GM18507 (cell line): ENCODE measurements around the gene MND1.
A peak's percentile ranks its signal among the peaks of the same experiment; 100 is the strongest.
"Not testable (repeated sequence)": the region's sequence is repeated elsewhere in the genome, so short reads cannot be mapped to it uniquely, and the experiment has no call there.

Experiments used
- DNase-seq: peaks from one replicate; pipeline ENCODE4 v3.0.0; 2011; ENCODE audit warnings: low read depth; ENCODE audit not compliant: insufficient read length; ENCODE audit errors: extremely low spot score
- FAIRE-seq: peaks from 2 replicates; lab custom pipeline; 2011; peaks lifted over from hg19 to GRCh38; lab: Jason Lieb, UNC

The MND1 gene

DNA sequence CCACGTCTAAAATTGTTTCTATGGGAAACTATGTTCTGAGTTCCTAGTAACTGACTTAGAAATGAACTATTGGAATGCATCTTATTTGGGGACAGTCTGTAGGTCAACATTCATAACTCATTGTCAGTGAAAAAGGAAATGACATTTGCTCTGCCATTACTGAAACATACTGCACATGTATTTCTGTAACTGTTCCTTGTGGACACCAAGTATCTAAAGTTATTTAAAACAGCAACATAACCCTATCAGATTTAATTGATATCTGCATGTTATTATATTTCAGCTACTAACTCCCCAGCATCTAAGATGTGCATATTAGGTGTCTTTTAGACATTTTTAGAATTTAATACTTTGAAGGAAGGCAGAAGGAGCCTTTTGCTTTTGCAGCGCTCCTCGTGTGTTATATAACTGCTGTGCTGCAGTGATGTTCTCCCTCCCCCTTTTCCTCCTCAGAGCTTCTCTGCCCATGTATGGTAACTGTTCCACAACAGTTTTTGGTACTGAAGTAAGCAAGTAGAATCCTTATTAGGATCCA, 84.5 kb downstream of the MND1 start:
- no peak for DNase-seq
- FAIRE-seq = no peak

DNA sequence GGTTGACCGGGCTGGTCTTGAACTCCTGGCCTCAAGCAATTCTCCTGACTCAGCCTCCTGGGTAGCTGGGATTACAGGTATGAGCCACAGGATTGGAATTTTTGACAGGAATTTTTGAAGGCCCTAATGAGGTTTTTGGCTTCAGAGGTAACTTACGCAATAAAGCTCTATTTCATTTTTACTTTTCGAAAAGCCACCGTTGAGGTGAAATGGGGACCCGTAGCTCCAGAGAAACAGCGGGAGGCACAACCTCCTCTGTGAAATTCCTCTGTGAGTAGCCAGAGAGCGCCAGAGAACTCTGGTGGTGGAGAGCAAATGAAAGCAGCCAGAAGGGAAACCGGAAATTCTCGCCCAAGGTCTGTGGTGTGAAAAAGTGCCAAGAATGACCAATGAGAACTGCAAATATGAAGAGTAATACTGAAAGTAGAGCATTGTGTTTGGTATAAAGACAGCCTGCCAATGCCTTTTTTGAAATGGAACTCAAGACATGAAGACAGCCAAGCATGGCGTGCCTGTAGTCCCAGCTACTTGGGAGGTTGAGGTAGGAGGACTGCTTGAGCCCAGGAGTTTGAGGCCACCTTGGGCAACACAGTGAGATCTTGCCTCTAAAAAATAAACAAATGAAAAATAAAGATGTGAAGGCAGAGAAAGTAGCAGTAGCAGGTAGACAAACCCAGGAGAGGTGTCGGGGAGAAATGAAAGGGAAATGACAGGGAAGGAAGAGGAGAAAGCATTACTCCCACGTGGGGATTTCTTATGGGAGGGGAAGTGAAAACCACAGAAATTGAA, 88.7 kb downstream of the MND1 start:
- FAIRE-seq (peak; percentile 98), DNase-seq (peak; percentile 65)

DNA sequence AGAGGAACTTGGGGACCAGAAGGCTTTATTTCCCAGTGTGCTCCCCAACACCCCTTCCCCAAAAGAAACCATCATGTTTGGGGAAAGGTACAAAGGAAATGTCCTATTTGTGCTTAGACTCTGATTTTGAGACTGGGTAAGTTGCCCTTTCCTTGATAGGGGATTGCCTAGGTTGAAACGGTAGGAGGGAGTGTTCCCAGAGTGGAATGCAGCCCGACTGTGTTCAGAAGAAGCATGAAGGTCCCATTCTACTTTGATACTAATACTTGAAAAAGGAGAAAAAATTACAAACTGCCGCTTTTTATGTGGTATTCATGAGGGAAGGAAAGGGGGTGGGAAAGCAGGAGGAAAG, 89.2 kb downstream of the MND1 start:
- FAIRE-seq = no peak
- DNase-seq = no peak

DNA sequence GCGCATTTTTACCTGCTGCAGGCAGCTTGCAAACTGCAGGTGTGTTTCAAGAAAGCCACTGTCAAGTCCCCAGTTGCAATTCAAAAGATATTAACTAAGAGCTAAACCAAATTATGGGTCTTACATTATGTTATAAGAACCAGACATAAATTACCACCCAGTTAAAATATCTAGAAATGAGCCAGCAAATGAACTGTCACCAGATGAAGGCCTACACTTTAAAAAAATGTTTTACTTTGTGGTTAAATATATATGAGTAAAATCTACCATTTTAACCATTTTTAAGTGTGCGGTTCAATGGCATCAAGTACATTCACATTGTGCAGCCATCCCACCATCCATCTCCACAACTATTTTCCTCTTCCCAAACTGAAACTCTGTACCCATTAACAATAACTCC, 89.7 kb downstream of the MND1 start:
- DNase-seq (no peak), FAIRE-seq (no peak)

DNA sequence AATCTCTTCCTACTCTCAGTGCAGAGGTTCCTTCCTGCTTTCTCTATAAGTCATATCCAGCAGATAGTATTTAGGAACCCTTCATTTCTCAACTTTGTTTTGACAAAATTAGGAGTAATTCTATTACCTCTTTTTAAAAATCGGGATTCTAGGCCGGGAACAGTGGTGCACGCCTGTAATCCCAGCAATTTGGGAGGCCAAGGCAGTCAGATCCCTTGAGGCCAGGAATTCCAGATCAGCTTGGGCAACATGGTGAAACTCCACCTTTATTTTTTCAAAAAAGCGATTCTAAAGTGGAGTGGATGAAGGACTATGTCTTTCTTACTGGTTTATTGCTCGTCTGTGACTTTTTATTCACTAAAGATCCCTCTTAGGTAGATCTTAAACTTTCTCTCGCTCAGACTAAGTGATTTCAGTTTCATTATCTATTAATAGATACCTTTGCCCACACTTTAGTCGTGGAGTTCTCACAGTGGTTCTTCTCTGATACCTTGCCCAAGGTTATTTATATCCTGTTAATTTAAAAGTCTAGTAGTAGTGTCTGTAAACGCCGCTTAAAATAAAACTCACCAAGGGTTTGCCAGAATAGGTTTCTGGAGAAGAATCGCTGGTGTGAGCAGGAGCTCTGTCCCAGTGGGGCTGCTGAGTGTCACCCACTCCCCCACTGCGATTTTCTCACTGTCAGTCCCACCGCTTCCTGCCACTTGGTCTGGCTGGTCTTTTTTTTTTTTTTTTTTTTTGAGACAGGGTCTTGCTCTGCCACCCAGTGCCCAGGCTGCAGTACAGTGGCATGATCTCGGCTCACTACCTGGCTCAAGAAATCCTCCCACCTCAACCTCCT, 94.6 kb downstream of the MND1 start:
- FAIRE-seq = peak; percentile 94

DNA sequence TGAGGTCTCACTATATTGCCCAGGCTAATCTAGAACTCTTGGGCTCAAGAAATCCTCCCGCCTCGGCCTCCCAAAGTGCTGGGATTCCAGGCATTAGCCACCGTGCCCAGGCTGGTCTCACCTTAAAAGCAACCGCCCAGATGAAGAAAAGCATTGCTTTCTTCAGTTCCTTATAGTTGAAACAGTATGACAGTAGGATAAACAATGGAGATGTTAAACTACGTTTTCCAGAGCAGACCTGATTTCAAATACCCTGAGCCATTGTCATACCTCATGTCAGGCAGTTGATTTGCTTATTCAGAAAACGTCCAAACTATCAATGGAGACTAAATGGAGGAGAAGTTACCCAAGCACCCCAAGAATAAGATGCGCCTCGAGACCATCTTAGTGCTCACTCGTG, 95.3 kb downstream of the MND1 start:
- FAIRE-seq (no peak), DNase-seq (no peak)

More for the DNA sequence above, 94.6 kb downstream of the MND1 start:
- DNase-seq = peak; percentile 42

DNA sequence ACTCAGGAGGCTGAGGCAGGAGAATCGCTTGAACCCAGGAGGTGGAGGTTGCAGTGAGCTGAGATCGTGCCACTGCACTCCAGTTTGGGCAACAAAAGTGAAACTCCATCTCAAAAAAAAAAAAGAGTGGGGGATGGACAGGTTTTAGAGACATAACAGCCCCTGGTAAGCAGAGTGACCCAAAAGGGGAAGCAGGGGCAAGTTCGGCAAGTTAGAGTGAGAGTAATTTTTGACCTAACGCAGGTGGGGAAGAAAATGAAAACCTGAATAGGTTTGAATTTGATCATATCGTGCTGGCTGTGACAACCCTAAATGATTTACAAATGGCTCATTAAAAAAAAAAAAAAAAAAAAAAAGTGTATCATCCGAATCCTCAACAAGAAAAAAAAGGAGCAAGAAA, 96.0 kb downstream of the MND1 start:
- FAIRE-seq = peak; percentile 79
- DNase-seq = no peak

DNA sequence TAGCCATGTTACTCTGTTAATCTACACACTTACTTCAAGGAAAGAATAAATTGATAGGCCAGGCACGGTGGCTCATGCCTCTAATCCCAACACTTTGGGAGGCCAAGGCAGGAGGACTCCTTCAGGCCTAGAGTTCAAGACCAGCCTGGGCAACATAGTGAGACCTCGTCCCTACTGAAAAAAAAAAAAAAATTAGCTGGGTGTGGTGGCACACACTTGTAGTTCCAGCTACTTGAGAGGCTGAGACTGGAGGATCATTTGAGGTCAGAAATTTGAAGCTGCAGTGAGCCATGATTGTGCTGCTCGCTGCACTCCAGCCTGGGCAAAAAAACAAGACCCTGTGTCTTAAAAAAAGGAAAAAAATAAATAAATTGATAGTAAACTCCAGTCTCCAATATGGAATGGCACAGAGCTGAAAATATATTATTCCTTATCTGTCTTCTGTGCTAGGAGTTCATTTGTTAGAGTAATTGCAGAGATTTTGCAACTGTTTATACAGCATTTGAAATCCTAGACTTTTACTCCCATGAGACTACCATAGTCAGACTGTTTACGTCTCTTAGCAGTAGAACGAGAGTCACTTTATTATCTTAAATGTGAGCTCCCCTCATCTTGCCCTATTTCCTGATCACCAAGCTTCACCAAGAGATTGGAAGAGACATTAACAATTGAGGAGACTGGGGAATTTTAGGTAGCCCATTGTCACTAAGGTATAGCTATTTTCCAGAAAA, 102.9 kb downstream of the MND1 start:
- DNase-seq (no peak), FAIRE-seq (no peak)

DNA sequence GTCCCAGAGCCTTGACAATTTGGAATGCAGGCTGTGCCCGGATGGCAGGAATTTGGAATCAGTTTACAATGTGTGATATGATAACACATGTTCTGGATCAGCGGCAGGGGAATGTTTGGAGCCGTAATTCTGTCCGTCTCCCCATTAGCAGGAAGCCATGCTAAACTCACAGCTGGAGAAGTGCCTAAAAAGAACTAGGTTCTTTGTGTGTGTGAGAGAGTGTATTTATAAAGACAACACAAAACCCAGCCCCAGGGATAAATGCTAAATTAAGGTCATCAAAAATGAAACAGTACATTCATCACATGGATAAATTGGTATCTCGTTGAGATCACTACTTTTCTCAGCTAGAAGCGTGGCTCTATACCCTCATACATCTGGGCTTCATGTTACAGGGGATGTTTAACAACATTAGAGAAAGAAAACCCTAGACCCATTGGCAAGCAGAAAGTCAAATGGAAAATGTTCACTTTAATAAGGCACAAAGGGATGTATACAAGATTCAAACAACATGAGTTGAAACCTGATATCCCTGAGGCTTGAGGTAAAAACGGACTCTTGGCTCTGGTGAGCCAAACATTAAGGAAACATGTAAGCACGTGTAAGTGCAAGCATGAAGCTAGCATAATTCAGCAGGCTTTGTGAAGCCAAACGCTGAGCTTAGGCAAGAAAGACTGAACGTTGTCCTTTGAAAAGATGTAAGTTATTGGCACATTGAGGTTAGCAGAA, 103.7 kb downstream of the MND1 start:
- DNase-seq (no peak), FAIRE-seq (no peak)

DNA sequence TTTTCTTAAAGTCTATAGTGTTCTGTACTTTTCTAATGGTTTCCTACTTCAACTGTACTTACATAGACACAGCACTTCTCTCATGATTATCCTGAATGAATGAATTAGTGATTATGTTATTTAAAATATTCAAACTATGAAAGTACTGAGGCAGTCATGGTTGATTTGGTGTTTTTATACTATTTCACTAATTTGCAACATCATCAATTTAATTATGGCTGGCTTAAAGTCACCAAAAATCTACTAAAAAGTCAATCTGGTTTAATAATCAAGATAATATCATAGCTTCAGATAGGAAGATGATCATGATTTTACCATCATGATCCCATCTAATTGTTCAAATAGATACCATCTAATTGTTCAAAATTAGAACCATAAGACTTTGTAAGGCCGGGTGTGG, 104.8 kb downstream of the MND1 start:
- DNase-seq (no peak), FAIRE-seq (no peak)

DNA sequence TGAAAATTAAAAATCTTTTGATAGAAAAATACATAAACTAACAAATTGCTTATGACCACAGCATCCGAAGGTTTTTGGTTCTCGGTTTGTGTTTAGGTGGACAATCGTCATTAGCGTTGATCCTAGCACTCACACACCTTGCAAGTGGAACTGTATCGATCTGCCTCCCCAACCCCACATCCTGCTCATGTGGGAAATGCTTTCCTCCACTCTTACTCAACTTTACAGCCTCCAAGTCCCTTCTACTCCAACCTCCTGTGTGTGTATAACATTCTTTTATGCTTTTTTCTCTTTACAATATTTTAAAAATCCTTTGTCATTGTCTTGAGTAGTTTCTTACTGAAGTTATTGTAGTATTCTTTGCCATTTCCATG, 106.0 kb downstream of the MND1 start:
- peak; percentile 41 for FAIRE-seq
- no peak for DNase-seq

DNA sequence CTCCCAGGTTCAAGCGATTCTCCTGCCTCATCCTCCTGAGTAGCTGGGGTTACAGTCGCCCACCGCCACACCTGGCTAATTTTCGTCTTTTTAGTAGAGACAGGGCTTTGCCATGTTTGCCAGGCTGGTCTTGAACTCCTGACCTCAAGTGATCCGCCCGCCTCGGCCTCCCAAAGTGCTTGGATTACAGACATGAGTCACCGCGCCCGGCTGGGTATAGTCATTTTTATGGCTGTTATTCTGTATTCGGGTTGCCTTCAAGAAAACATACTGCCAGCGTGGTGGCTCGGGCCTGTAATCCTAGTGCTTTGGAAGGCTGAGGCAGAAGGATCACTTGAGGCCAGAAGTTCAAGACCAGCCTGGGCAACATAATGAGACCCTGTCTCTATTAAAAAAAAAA, 106.7 kb downstream of the MND1 start:
- DNase-seq = not testable (repeated sequence)

DNA sequence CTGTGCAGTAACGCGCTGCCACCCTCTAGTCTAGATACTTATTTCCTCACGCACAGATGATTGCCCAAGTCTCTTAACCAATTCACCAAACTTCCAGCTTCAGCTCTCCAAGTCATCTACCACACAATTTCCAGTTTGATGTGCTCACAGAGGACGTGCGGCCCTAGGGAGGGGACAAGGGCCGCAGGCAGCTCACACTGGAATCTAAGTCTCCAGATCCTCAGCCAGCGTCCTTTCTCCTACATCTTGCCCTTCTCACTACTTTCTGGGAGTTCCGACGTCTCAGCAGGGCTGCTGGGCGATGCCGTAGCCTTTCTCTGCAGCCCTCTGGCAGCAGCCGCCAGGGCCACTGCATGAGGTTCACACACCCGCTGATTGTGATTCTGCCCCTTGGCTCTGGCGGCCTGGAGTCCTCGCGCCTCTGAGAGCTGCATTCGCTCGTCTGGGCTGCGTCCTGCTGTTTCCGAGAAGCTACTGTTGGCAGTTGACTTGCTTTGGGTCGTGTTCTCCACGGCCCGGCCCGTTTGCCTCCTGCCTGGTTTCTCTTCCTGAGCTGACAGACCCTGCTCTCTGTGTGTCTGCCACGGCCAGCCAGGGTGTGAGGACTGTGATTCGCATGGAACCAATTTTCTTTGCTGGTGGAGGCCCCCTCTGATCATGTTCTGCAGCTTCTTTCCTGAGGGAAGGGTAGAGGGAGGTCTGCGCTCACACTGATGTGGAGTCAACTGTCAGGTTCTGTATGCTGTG, 107.6 kb downstream of the MND1 start:
- FAIRE-seq (no peak), DNase-seq (no peak)

More for the DNA sequence above, 106.7 kb downstream of the MND1 start:
- FAIRE-seq = not testable (repeated sequence)

DNA sequence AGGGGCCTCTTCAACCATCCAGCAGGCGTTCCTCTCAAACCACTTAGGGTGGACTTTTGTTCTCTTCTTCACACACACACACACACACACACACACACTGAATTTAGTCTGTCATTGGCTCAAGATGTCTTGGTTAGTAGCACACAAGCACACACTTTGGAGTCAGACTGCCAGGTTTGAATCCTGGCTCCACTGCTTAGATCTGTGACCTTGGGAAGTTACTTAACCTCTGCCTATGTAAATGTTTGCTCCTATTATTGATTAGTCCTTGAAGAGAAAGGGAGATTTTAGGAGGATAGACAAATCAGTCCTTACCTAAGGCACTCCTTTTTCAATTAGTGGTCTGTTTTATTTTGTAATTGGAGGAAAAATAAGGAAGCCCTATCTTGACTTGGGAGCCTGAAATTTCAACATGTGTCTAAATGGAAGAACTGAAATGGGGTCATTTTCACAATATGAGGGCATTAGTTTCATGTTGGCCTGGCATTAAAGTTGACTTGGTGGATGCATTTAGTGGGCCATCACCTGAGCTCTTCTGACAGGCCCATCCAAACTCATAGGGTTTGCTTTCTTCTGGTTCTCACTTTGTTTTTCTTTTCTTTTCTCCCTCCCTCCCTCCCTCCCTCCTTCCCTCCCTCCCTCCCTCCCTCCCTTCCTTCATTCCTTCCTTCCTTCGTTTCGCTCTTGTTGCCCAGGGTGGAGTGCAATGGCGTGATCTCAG, 108.3 kb downstream of the MND1 start:
- DNase-seq (no peak), FAIRE-seq (no peak)

DNA sequence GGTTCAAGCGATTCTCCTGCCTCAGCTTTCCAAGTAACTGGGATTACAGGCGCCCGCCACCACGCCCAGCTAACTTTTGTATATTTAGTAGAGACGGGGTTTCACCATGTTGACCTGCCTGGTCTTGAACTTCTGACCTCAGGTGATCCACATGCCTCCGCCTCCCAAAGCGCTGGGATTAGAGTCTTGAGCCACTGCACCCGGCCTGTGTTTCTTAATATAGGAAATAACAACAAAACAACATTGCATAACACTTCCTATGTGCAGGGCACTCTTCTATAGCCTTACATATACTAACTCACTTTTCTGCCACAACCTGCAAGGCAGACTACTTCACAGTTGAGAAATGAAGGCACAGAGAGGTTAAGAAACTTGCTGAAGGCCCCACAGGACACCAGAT, 108.9 kb downstream of the MND1 start:
- FAIRE-seq = no peak
- no peak for DNase-seq

DNA sequence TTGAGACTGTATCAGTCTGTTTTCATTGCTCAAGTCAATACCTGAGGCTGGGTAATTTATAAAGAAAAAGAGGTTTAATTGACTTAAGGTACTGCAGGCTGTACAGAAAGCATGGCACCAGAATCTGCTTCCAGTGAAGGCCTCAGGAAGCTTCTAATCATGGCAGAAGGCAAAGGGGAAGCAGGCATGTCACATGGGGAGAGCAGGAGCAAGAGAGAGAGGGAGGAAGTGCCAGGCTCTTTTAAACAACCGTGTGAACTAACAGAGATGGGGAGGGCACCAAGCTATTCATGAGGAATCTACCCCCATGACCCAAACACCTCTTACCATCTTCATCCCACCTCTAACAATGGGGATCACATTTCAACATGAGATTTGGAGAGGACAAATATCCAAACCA, 114.5 kb downstream of the MND1 start:
- FAIRE-seq (no peak), DNase-seq (no peak)

DNA sequence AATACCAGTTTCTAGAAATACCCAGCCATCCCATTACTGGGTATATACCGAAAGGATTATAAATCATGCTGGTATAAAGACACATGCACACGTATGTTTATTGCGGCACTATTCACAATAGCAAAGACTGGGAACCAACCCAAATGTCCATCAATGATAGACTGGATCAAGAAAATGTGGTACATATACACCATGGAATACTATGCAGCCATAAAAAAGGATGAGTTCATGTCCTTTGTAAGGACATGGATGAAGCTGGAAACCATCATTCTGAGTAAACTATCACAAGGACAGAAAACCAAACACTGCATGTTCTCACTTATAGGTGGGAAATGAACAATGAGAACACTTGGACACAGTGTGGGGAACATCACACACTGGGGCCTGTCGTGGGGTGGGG, 117.1 kb downstream of the MND1 start:
- FAIRE-seq, DNase-seq: not testable (repeated sequence)

DNA sequence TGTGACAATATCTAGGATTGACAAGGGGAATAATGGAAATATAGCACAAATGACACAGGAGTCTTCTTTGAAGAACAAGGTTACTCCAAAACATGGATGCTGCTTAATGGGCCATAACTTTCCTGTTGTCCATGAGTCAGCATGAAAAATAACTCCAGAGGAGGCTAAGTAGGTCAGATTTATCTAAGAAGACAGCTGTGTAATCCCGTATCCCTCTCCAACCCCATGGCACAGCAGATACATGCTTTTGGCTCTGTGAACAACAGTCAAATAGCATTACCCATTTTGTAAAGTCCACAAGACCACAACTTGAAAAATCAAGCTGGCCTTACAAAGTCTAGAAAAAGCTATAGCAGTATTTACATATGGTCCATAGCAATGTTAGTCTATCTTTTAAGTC, 119.6 kb downstream of the MND1 start:
- DNase-seq (no peak), FAIRE-seq (peak; percentile 50)
